OCI-LY1 (cell line): ENCODE results near the gene TANC1.

Source experiments
- CTCF ChIP-seq: fragments of 200-600 bp; sonication (generic), shearing (Covaris generic); IDR thresholded peaks from 2 replicates; pipeline ENCODE4 v1.5.1; 2017; ENCODE audit warnings: mild to moderate bottlenecking, antibody characterized with exemption, low read length, moderate library complexity, mixed read lengths
- EZH2 ChIP-seq: fragments of 200-600 bp; sonication (generic), shearing (Covaris generic); IDR thresholded peaks from 2 replicates; pipeline ENCODE4 v1.8.0; 2017; ENCODE audit warnings: borderline replicate concordance, mixed run types, mild to moderate bottlenecking, antibody characterized with exemption, low read length, moderate library complexity, mixed read lengths

DNA sequence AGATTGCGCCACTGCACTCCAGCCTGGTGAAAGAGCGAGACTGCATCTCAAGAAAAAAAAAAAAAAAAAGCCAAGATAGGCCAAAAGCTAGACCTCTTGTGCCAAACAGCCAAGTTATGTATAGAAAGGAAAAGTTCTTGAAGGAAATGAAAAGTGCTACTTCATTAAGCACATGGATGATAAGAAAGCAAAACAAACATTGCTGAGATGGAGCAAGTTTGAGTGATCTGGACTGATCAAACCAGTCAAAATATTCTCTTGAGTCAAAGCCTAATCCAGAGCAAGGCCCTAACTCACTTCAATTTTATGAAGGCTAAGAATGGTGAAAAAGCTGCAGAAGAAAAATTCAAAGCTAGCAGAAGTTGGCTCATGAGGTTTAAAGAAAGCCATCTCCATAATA lies 28.1 kb upstream of the TANC1 start:
- TF ChIP-seq CTCF (no peak), EZH2 (no peak)
